ENCODE results near the gene VOPP1.

DNA sequence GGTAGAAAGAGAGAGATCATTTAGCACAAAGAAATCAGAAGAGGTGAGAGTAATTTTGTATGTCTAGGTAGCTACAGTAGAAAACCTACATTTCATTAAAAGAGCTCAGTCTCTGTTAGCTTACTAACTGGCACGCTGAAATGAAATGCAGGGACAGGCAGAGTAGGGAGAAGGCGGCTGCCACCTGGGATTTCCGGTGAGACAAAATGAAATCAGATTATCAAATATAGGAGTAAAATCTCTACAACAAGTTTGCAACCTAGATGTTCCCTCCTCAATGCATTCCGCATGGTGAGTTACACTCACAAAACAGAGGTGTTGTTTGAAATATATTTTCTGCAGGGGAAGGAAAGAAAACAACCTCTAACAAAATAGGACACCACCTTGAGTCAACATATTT, 55.9 kb downstream of the VOPP1 start:
- TF ChIP-seq POLR2A (IDR thresholded peaks at IDR 0.05; ENCODE audit: low read depth), result no peak
- no peak for TF ChIP-seq CTCF (IDR thresholded peaks at IDR 0.05)
- TF ChIP-seq EP300 (IDR thresholded peaks at IDR 0.05), result no peak
- no peak for TF ChIP-seq POLR2AphosphoS5 (IDR thresholded peaks at IDR 0.05)
